Vagina (tissue), 2 donors: ENCODE results near the gene GDPD4.

Source experiments
- POLR2A ChIP-seq, 2 donors: fragments of 450-650 bp; IDR thresholded peaks; one replicate each; pipeline ENCODE4 v1.6.1; 2017; ENCODE audit warnings: antibody characterized with exemption in 2 of 2, mild to moderate bottlenecking in 2 of 2, moderate library complexity in 2 of 2
- POLR2AphosphoS5 ChIP-seq, 2 donors: sonication (generic); formaldehyde crosslinking; IDR thresholded peaks; one replicate each; pipeline ENCODE4 v1.9.0; 2017; ENCODE audit warnings: antibody characterized with exemption in 2 of 2, mild to moderate bottlenecking in 2 of 2, low read depth in 1 of 2; ENCODE audit not compliant: insufficient read depth in 1 of 2
- TF ChIP-seq, protein P1 (sequence below), 3 experiments: fragments of 450-650 bp in 2 of 3; fragments of 200-600 bp in 1 of 3; sonication (generic) in 1 of 3; IDR thresholded peaks; one replicate each; pipeline ENCODE4 v1.5.1; 2017 to 2019; ENCODE audit warnings: antibody characterized with exemption in 3 of 3, mild to moderate bottlenecking in 2 of 3, moderate library complexity in 2 of 3

DNA sequence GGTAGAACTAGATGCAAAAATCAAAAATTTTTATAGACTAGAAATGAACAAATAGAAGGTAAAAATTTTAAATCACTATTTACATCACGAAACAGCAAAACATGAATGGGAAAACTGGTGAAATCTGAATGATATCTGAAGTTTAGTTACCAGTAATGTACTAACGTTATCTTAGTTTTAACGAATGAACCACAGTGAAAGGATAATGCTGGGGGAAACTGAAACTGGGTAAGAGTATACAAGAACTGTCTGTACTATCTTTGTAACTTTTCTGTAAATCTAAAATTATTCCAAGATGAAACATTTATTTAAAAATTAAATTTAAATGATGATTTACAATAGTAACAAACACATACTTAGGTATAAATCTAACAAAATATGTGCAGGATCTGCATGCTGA, 7.4 kb downstream of the GDPD4 start:
- TF ChIP-seq, protein P1, sequence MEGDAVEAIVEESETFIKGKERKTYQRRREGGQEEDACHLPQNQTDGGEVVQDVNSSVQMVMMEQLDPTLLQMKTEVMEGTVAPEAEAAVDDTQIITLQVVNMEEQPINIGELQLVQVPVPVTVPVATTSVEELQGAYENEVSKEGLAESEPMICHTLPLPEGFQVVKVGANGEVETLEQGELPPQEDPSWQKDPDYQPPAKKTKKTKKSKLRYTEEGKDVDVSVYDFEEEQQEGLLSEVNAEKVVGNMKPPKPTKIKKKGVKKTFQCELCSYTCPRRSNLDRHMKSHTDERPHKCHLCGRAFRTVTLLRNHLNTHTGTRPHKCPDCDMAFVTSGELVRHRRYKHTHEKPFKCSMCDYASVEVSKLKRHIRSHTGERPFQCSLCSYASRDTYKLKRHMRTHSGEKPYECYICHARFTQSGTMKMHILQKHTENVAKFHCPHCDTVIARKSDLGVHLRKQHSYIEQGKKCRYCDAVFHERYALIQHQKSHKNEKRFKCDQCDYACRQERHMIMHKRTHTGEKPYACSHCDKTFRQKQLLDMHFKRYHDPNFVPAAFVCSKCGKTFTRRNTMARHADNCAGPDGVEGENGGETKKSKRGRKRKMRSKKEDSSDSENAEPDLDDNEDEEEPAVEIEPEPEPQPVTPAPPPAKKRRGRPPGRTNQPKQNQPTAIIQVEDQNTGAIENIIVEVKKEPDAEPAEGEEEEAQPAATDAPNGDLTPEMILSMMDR (IDR thresholded peaks at IDR 0.05): no peak
- TF ChIP-seq POLR2AphosphoS5 (IDR thresholded peaks at IDR 0.05; ENCODE audit: insufficient read depth in 1 of 2, low read depth in 1 of 2) (no peak), POLR2A (IDR thresholded peaks at IDR 0.05) (no peak)
